Measurements from ENCODE around the gene GPSM1. TPM values are rescaled to one million over a fixed set of nuclear protein-coding genes. Genes with fewer than 3 reads are reported as not detected.

GPSM1 gene
- total RNA-seq, 4 donors from 2014 or later: 0.98 to 1.7 (median 1.2) TPM; not detected in 1

DNA sequence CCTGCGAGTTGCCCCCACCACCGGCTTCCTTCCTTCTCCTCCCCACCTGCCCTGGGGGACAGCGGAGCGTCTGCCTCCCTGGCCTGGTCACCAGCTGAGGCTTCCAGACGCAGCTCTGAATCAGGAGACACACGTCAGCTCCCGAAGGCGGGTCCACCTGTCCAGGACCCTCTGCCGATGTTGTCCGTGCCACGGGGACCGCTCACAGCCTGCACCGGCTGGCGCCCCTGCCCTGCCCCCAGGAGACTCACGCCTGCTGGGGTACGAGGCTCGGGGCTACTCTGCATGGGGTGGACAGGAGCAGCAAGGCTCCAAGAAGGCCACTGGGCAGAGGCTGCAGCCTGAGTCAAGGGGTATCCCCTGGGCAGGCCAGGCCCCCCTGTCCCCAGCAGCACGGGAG lies 21.5 kb upstream of the GPSM1 start:
- in situ Hi-C loops (cut with MboI; ENCODE audit: low sequenced_read_pairs in 4 of 4): no loop called here
- TF ChIP-seq POLR2A (IDR thresholded peaks at IDR 0.05): no peak
- TF ChIP-seq, protein P1, sequence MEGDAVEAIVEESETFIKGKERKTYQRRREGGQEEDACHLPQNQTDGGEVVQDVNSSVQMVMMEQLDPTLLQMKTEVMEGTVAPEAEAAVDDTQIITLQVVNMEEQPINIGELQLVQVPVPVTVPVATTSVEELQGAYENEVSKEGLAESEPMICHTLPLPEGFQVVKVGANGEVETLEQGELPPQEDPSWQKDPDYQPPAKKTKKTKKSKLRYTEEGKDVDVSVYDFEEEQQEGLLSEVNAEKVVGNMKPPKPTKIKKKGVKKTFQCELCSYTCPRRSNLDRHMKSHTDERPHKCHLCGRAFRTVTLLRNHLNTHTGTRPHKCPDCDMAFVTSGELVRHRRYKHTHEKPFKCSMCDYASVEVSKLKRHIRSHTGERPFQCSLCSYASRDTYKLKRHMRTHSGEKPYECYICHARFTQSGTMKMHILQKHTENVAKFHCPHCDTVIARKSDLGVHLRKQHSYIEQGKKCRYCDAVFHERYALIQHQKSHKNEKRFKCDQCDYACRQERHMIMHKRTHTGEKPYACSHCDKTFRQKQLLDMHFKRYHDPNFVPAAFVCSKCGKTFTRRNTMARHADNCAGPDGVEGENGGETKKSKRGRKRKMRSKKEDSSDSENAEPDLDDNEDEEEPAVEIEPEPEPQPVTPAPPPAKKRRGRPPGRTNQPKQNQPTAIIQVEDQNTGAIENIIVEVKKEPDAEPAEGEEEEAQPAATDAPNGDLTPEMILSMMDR (IDR thresholded peaks at IDR 0.05 in 4 of 5, conservative IDR thresholded peaks at IDR 0.05 in 1 of 5): no peak
- peaks cover 36 to 40% (median 37%) of the 10 kb centered on the region in 3 donors for H3K27me3 ChIP-seq
- H3K27ac ChIP-seq: no peak overlapping the region
- H3K36me3 ChIP-seq: no peaks in the 10 kb centered on the region
- ATAC-seq (no peak), DNase-seq (no peak)
- H3K4me1 ChIP-seq: no peaks in the 10 kb centered on the region
- intact Hi-C loops (cut with DNase I; ENCODE audit: low total_unique reads): no loop called here
- no peak overlapping the region for H3K4me3 ChIP-seq
- H3K9me3 ChIP-seq: no peaks in the 10 kb centered on the region

DNA sequence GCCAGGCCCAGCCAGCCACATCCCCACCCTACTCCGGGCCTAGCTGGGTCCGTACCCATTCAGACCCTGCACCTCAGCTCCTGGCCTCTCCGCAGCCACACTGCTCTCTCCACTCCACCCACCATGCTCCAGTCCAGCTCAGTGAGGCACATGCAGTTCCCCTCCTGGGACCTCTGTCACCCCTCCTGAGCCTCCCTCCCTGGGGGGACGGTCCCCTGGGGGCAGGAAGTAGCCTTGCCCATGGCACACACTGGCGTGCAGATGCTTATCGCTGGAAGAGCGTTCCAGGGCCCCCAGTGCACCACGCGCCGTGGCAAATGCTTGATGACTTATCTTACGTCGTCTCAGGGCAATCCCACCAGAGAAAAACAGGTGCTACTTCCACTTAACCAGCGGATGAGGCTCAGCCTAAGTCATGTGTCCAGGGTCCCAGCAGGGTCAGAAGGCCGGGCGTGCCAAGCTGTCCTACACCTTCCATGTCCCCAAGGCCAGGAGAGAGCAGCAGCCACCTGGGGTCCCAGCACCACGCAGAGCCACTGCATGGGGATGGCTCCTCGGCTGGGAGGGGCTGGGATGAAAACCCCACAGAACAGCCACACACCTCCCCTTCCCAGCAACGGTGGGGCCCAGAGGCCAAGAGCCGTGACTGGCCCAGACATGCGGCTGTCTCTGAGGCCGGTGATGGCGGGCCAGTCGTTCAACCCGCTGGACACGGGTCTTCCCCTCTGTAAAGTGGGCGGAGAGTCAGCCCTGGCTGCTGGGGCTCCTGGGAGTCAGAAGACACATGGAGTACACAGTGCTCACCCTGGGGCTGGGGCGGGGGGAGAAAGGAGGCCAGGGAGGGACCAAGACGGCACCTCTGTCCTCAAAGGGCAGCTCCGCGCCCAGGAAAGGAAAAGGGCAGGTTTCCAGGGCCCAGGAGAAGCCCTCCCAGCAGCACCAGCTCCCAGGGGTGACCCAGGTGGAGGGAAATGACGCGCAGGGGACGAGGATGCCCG lies 20.8 kb upstream of the GPSM1 start:
- DNase-seq: no peak

DNA sequence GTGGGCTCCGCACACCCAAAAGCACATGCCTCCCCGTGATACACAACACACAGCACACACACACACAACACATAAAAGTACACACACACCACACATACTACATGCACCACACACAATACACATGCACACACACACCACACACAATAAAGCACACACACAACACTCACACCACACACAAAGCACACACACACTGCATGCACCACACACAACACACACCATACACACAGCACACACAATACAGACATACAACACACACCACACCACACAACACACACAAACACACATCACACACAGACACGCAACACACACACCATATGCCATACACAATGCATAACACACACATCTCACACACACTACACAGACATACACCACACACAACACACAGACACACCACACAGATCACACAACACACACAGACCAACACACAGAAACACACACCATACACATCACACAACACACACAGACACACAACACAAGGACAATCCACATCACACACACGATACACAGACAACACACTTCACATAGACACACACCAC lies 20.1 kb upstream of the GPSM1 start:
- in situ Hi-C loops (cut with MboI; ENCODE audit: low sequenced_read_pairs in 4 of 4): no loop called here
- no peak overlapping the region for H3K27ac ChIP-seq
- H3K4me1 ChIP-seq: no peaks in the 10 kb centered on the region
- ATAC-seq (no peak), DNase-seq (no peak)
- H3K36me3 ChIP-seq: no peaks in the 10 kb centered on the region
- intact Hi-C loops (cut with DNase I; ENCODE audit: low total_unique reads): no loop called here
- H3K4me3 ChIP-seq: no peak overlapping the region
- peaks cover 46 to 53% (median 52%) of the 10 kb centered on the region in 3 donors for H3K27me3 ChIP-seq
- TF ChIP-seq, protein P1 (IDR thresholded peaks at IDR 0.05 in 4 of 5, conservative IDR thresholded peaks at IDR 0.05 in 1 of 5): no peak
- TF ChIP-seq POLR2A (IDR thresholded peaks at IDR 0.05): no peak
- H3K9me3 ChIP-seq: no peaks in the 10 kb centered on the region

More for the DNA sequence above, 20.8 kb upstream of the GPSM1 start:
- Histone ChIP-seq H3K4me3 (no peak overlapping the region), H3K9me3 (no peaks in the 10 kb centered on the region), H3K27me3 (peaks cover 43 to 45% (median 44%) of the 10 kb centered on the region in 3 donors), H3K36me3 (no peaks in the 10 kb centered on the region), H3K27ac (no peak overlapping the region), H3K4me1 (no peaks in the 10 kb centered on the region)
- in situ Hi-C loops (cut with MboI; ENCODE audit: low sequenced_read_pairs in 4 of 4): no loop called here
- intact Hi-C loops (cut with DNase I; ENCODE audit: low total_unique reads): no loop called here
- no peak for TF ChIP-seq POLR2A (IDR thresholded peaks at IDR 0.05)
- TF ChIP-seq, protein P1 (IDR thresholded peaks at IDR 0.05 in 4 of 5, conservative IDR thresholded peaks at IDR 0.05 in 1 of 5): no peak
- no peak for ATAC-seq

DNA sequence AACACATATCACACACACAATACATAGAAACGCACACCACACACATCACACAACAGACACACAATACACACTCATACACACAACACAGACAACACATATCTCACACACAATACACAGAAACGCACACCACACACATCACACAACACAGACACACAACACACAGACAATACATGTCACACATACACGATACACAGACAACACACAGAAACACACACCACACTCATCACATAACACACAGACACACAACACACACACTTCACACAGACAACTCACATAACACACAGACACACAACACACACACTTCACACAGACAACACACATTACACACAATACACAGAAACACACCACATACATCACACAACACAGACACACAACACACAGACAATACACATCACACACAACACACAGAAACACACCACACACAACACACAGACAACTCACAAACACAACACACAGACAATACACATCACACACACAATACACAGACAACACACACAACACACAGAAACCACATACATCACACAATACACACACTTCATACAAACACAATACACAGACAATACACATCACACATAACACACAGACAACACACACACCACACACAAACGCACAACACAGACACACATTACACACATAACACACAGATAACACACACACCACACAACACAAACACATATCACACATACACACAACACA lies 19.2 kb upstream of the GPSM1 start:
- intact Hi-C loops (cut with DNase I; ENCODE audit: low total_unique reads) (no loop called here), in situ Hi-C loops (cut with MboI; ENCODE audit: low sequenced_read_pairs in 4 of 4) (no loop called here)
- Histone ChIP-seq H3K27me3 (peaks cover 46 to 54% (median 54%) of the 10 kb centered on the region in 3 donors), H3K9me3 (no peaks in the 10 kb centered on the region), H3K4me3 (no peak overlapping the region), H3K27ac (no peak overlapping the region), H3K36me3 (no peaks in the 10 kb centered on the region), H3K4me1 (no peaks in the 10 kb centered on the region)
- ATAC-seq (no peak), DNase-seq (no peak)
- TF ChIP-seq, protein P1 (IDR thresholded peaks at IDR 0.05 in 4 of 5, conservative IDR thresholded peaks at IDR 0.05 in 1 of 5): no peak
- no peak for TF ChIP-seq POLR2A (IDR thresholded peaks at IDR 0.05)
